Transverse colon (tissue), 3 donors: Measurements from ENCODE around the gene KLC3.

Source experiments
- CTCF ChIP-seq, 5 experiments: fragments of 200-600 bp in 3 of 5; fragments of 450-650 bp in 2 of 5; sonication (generic) in 3 of 5; IDR thresholded peaks; 1 replicate in 2 of 5; 2 replicates in 3 of 5; pipeline ENCODE4 v1.5.1; 2016 to 2017; ENCODE audit warnings: antibody characterized with exemption in 5 of 5, inconsistent platforms in 3 of 5, mild to moderate bottlenecking in 2 of 5, moderate library complexity in 1 of 5
- POLR2A ChIP-seq: fragments of 450-650 bp; IDR thresholded peaks from one replicate; pipeline ENCODE4 v1.6.1; 2016; ENCODE audit warnings: antibody characterized with exemption, mild to moderate bottlenecking, moderate library complexity

GRCh38 chr19:45323671-45324081 is 16.9 kb upstream of the KLC3 start:
- no peak for TF ChIP-seq POLR2A
- no peak for TF ChIP-seq CTCF (IDR thresholded peaks at IDR 0.05)
